HepG2 (cell line): ENCODE data around the gene LGI4. TPM values are rescaled to one million over a fixed set of nuclear protein-coding genes. Genes with fewer than 3 reads are reported as not detected.

ENCODE experiments used
- ATAC-seq: fragments of 200-7000 bp; cut with Tn5 transposase; 3 replicates; pipeline ENCODE4 v1.9.1; 2020; ENCODE audit warnings: mild to moderate bottlenecking, moderate library complexity
- BruUV-seq: library from RNA; stranded (reverse); fragments of 400-500 nt; replicated peaks from 2 replicates; lab custom pipeline; 2021; lab: Mats Ljungman, UMichigan
- CTCF ChIA-PET: fragments of 300-600 bp; formaldehyde crosslinking; extraction: SDS; loops from one replicate; lab custom pipeline; 2021; ENCODE audit warnings: low total read pairs, inconsistent platforms, low intra/inter-chr PET ratio; lab: Yijun Ruan, JAX
- POLR2A ChIA-PET: fragments of 350-600 bp; sonication (Branson Sonifier 250); formaldehyde crosslinking; loops from one replicate; lab custom pipeline; 2020; ENCODE audit warnings: antibody characterized with exemption, inconsistent platforms; lab: Yijun Ruan, JAX
- DNase-seq: peaks from one replicate; pipeline ENCODE4 v3.0.0-alpha.2; 2015; ENCODE audit warnings: low spot score
- FAIRE-seq: peaks from 3 replicates; lab custom pipeline; 2011; peaks lifted over from hg19 to GRCh38; lab: Jason Lieb, UNC
- H2AFZ ChIP-seq: one replicate; pipeline ENCODE4 v1.6.1; 2011; ENCODE audit warnings: low read length, inconsistent platforms
- H3K27ac ChIP-seq: fragments of 300-600 bp; 3 replicates; pipeline ENCODE4 v1.8.0; 2011; ENCODE audit warnings: mixed run types, mild to moderate bottlenecking, mixed read lengths, low read length, inconsistent platforms; ENCODE audit not compliant: insufficient read depth; ENCODE audit errors: extremely low read length
- H3K27me3 ChIP-seq, 2 experiments: fragments of 200-600 bp in 1 of 2; 2 replicates in 1 of 2; 3 replicates in 1 of 2; pipeline versions ENCODE4 v1.6.0 to v1.8.0; 2011; ENCODE audit warnings: low read length in 2 of 2, mild to moderate bottlenecking in 2 of 2, moderate library complexity in 2 of 2, inconsistent platforms in 1 of 2; ENCODE audit not compliant: insufficient read depth in 2 of 2, control insufficient read depth in 1 of 2
- H3K36me3 ChIP-seq, 2 experiments: fragments of 200-600 bp in 1 of 2; replicated peaks in 1 of 2; 2 replicates in 1 of 2; 3 replicates in 1 of 2; pipeline versions ENCODE4 v1.5.1 to v1.8.0; 2011; ENCODE audit warnings: low read length in 2 of 2, inconsistent platforms in 1 of 2; ENCODE audit not compliant: insufficient read depth in 2 of 2, control insufficient read depth in 1 of 2
- H3K4me1 ChIP-seq: 2 replicates; pipeline ENCODE4 v1.5.1; 2012; ENCODE audit warnings: low read length, inconsistent platforms; ENCODE audit not compliant: insufficient read depth
- H3K4me2 ChIP-seq: 2 replicates; pipeline ENCODE4 v1.6.0; 2011; ENCODE audit warnings: low read depth, low read length, inconsistent platforms
- H3K4me3 ChIP-seq, 3 experiments: fragments of 200-600 bp in 1 of 3; sonication (generic), shearing (Covaris generic) in 1 of 3; replicated peaks in 1 of 3; 2 replicates each; pipeline ENCODE4 v1.5.1; 2011 to 2016; ENCODE audit warnings: low read length in 3 of 3, inconsistent platforms in 2 of 3, low read depth in 2 of 3, mild to moderate bottlenecking in 2 of 3, control low read depth in 1 of 3, mixed read lengths in 1 of 3; ENCODE audit not compliant: insufficient read depth in 1 of 3
- H3K79me2 ChIP-seq: one replicate; pipeline ENCODE4 v1.6.1; 2011; ENCODE audit warnings: low read length, inconsistent platforms; ENCODE audit not compliant: insufficient read depth
- H3K9ac ChIP-seq: 2 replicates; pipeline ENCODE4 v1.6.0; 2011; ENCODE audit warnings: mild to moderate bottlenecking, low read depth, low read length, inconsistent platforms; ENCODE audit not compliant: insufficient read depth
- H3K9me3 ChIP-seq: 2 replicates; pipeline ENCODE4 v1.5.1; 2012; ENCODE audit warnings: mild to moderate bottlenecking, low read length
- H4K20me1 ChIP-seq: 2 replicates; pipeline ENCODE4 v1.6.0; 2011; ENCODE audit warnings: inconsistent platforms, mild to moderate bottlenecking, low read length, moderate library complexity; ENCODE audit not compliant: insufficient read depth
- CTCF ChIP-seq: sonication (generic); formaldehyde crosslinking; IDR thresholded peaks from 2 replicates; pipeline ENCODE4 v1.5.0; 2020; ENCODE audit warnings: mild to moderate bottlenecking, missing genetic modification reagents, moderate library complexity
- GTF3A ChIP-seq: sonication (generic); formaldehyde crosslinking; conservative IDR thresholded peaks from 2 replicates; pipeline ENCODE4 v1.4.0; 2020; ENCODE audit warnings: mild to moderate bottlenecking, missing genetic modification reagents
- KLF15 ChIP-seq: sonication (generic); formaldehyde crosslinking; IDR thresholded peaks from 2 replicates; pipeline ENCODE4 v1.8.1; 2023; ENCODE audit warnings: borderline replicate concordance, mild to moderate bottlenecking, inconsistent platforms, missing genetic modification reagents, mixed read lengths
- MBD4 ChIP-seq: IDR thresholded peaks from 2 replicates; pipeline ENCODE4 v1.6.1; 2012; ENCODE audit warnings: low read length, inconsistent platforms, borderline replicate concordance
- ZBTB33 ChIP-seq: sonication (generic); formaldehyde crosslinking; IDR thresholded peaks from 2 replicates; pipeline ENCODE4 v1.4.0; 2020; ENCODE audit warnings: missing genetic modification reagents
- ZNF430 ChIP-seq: sonication (generic); formaldehyde crosslinking; IDR thresholded peaks from 2 replicates; pipeline ENCODE4 v1.9.0; 2021; ENCODE audit warnings: mild to moderate bottlenecking, missing genetic modification reagents
- ZNF607 ChIP-seq: sonication (generic); formaldehyde crosslinking; IDR thresholded peaks from 2 replicates; pipeline ENCODE4 v1.5.1; 2020; ENCODE audit warnings: missing genetic modification reagents, mild to moderate bottlenecking, borderline replicate concordance
- ZNF691 ChIP-seq: sonication (generic); formaldehyde crosslinking; IDR thresholded peaks from 2 replicates; pipeline ENCODE4 v1.4.0; 2020; ENCODE audit warnings: missing genetic modification reagents, low read depth, mild to moderate bottlenecking, borderline replicate concordance
- WGBS: methylation state at CpG from one replicate; pipeline ENCODE4 v1.1.6; 2017; ENCODE audit warnings: low lambda C conversion rate; 5-methylcytosine and 5-hydroxymethylcytosine counted together
- in situ Hi-C: cut with HindIII; loops from 2 replicates; pipeline ENCODE4 v1.10.0; 2017; ENCODE audit warnings: low pct_unique_long_range_greater_than_20kb; ENCODE audit not compliant: extremely low pct_ligation_motif_present
- intact Hi-C: fragments of 100-400 bp; cut with micrococcal nuclease; formaldehyde crosslinking; loops from one replicate; pipeline ENCODE4 v1.10.0; 2022; ENCODE audit not compliant: unreplicated experiment
- polyA plus RNA-seq, 8 experiments: library from polyadenylated mRNA; depleted of rRNA in 3 of 8; stranded (reverse) in 7 of 8; unstranded in 1 of 8; fragments of >200 nt; fragmentation: Illumina TruSeq in 4 of 8; extraction: Trizol in 4 of 8; gene quantifications; 2 replicates each; pipeline versions ENCODE4 v1.2.1 to v1.2.3, GENCODE V29; 2011 to 2016; ENCODE audit warnings: low read depth in 4 of 8, missing spikeins in 1 of 8, mixed read lengths in 1 of 8; ENCODE audit not compliant: insufficient read depth in 1 of 8
- total RNA-seq, 5 experiments: library from RNA; depleted of rRNA; stranded (reverse); fragments of >200 nt; fragmentation: Illumina TruSeq; extraction: Trizol; gene quantifications; 2 replicates each; pipeline ENCODE4 v1.2.3, GENCODE V29; 2016; ENCODE audit warnings: low read depth in 1 of 5

LGI4 gene
- total and polyA plus RNA-seq, 2 of the 13 experiments (the other 11 are each of a cell fraction or from before 2014, with no cell fraction given): 2.8 TPM; not detected in 1

- TF ChIP-seq ZNF691 (CRISPR knock-in tag) (no peak), ZNF430 (no peak), GTF3A (CRISPR knock-in tag) (no peak), ZNF607 (no peak), MBD4 (no peak)
These were observed 8.4 kb upstream of the LGI4 start, which contains the start of gene FXYD7 (continued) for GRCh38 chr19:35143231-35143715.

GRCh38 chr19:35142606-35143230 lies 7.9 kb upstream of the LGI4 start:
- TF ChIP-seq ZBTB33 (CRISPR knock-in tag) (peak; percentile 61; the same call in 1 of the 2 replicates), KLF15 (CRISPR knock-in tag) (no peak), CTCF (peak; percentile 44; the same call in 1 of the 2 replicates)
- 77% methylated on average over 40 of the region's 46 CpGs for WGBS
- POLR2A ChIA-PET: no interaction called here
- ATAC-seq: no peak
- Histone ChIP-seq H3K4me1 (peaks cover 32% of the 10 kb centered on the region), H3K4me3 (no peak overlapping the region), H3K9ac (no peak overlapping the region), H3K79me2 (no peaks in the 10 kb centered on the region), H4K20me1 (no peaks in the 10 kb centered on the region), H3K27me3 (no peaks in the 10 kb centered on the region; a peak in 2 of 5 replicates), H3K36me3 (no peaks in the 10 kb centered on the region), H3K4me2 (no peak overlapping the region), H2AFZ (no peak overlapping the region), H3K9me3 (no peaks in the 10 kb centered on the region), H3K27ac (no peak overlapping the region)
- CTCF ChIA-PET: no interaction called here
- in situ Hi-C loops (no loop called here), intact Hi-C loops (no loop called here)
- no TSS peak for BruUV-seq
- no peak for FAIRE-seq
- DNase-seq: no peak
